ENCODE measurements around the gene NR5A1.

DNA sequence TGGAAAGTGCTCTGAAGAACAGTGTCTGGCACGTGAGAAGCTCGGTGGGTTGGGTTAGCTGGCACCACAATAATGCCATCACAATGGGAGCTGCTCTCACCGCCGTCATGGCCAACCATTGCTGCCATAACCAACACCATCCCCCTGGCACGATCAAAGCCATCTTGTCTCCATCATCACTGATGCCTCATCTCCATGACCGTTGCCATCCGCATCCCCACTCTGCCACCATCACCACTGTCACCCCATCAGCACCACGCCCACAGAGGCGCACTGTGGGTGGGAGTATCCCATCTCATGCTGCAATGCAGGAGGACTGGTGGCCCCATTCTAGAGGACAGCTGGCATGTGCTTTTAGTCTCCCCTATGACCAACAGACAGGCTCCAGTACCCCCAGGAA is 23.7 kb downstream of the NR5A1 start:
- TF ChIP-seq SPI1 (IDR thresholded peaks at IDR 0.05; ENCODE audit: borderline replicate concordance, insufficient read depth, low read depth, low read length) = no peak
- TF ChIP-seq MXI1 (IDR thresholded peaks at IDR 0.05; ENCODE audit: low read depth, low read length) = no peak
- TF ChIP-seq CTCF (IDR thresholded peaks at IDR 0.05 in 2 of 3, conservative IDR thresholded peaks at IDR 0.05 in 1 of 3; ENCODE audit: control insufficient read depth in 2 of 3, extremely low read depth in 1 of 3, insufficient read depth in 1 of 3, low read depth in 3 of 3, low read length in 3 of 3) = no peak
- TF ChIP-seq ZNF24 (IDR thresholded peaks at IDR 0.05) = no peak
- no peak for TF ChIP-seq SP1 (IDR thresholded peaks at IDR 0.05; ENCODE audit: low read depth, low read length)
- TF ChIP-seq NRF1 (conservative IDR thresholded peaks at IDR 0.05; ENCODE audit: low read depth, low read length) = no peak
- no peak for TF ChIP-seq MTA3 (IDR thresholded peaks at IDR 0.05; ENCODE audit: borderline replicate concordance, low read length)
